Hair follicular keratinocyte (primary cell): ENCODE data around the gene KICS2. TPM values are rescaled to one million over a fixed set of nuclear protein-coding genes. Genes with fewer than 3 reads are reported as not detected.

Source experiments
- total RNA-seq: library from RNA; depleted of rRNA; stranded (reverse); fragments of >200 nt; gene quantifications from 2 replicates; pipeline ENCODE4 v1.2.3, GENCODE V29; 2015

Gene KICS2
- total RNA-seq: 7.3 and 11.5 TPM in 2 replicates

DNA sequence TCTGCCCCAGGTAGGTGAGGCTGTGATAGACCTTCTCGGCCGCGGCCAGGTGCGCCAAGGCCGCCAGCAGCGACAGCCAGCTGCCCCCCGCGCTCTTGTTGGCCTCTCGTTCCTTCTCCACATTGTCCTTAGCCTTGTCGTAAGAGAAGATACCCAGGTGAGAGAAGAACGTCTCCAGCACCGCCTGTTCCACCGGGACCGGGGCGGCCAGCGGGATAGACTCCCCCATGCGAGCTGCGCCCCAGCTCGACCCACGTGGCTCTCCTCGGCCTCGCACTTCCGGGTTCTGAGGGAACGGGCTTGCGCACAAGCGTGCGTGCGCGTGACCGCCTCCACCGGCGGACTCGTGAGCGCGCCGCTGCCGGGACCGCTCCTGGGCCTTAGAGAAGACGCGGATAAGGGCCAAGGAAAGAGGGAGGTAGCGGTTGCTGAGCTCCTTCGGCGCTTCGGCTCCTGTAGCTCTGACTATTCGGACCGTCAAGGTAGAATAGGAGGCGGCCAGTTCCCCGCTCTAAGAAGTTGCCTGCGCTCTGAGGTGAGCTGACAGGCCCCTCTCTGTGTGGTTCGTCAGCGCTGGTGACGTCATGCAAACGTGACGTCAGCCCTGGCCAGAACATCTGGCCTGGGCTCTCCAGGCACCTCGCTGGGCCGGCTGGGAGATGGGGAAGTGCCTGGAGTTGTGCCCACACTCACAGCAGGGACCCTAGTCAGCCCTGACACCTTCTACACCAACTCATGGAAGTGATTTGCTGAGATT lies at the start of gene KICS2:
Gene KICS2, minus strand, starts transcription at position 288 of the 757 bp plus-strand sequence. Its CDS starts 59 bp downstream, at position 229.

Other genes starting within 250 kb of the KICS2 start
- 0.23 and 0.34 TPM in 2 replicates for gene C12orf56, start 168.5 kb upstream of the KICS2 start, total RNA-seq
- gene XPOT, start 182.1 kb upstream of the KICS2 start, total RNA-seq: 73.0 and 114 TPM in 2 replicates
- gene TBK1, start 229.8 kb upstream of the KICS2 start, total RNA-seq: 15.2 and 16.5 TPM in 2 replicates